ENCODE results near the gene STEAP1B.
A peak's percentile ranks its signal among the peaks of the same experiment; 100 is the strongest.
"Not testable (repeated sequence)": the region's sequence is repeated elsewhere in the genome, so short reads cannot be mapped to it uniquely, and the experiment has no call there.

STEAP1B gene

DNA sequence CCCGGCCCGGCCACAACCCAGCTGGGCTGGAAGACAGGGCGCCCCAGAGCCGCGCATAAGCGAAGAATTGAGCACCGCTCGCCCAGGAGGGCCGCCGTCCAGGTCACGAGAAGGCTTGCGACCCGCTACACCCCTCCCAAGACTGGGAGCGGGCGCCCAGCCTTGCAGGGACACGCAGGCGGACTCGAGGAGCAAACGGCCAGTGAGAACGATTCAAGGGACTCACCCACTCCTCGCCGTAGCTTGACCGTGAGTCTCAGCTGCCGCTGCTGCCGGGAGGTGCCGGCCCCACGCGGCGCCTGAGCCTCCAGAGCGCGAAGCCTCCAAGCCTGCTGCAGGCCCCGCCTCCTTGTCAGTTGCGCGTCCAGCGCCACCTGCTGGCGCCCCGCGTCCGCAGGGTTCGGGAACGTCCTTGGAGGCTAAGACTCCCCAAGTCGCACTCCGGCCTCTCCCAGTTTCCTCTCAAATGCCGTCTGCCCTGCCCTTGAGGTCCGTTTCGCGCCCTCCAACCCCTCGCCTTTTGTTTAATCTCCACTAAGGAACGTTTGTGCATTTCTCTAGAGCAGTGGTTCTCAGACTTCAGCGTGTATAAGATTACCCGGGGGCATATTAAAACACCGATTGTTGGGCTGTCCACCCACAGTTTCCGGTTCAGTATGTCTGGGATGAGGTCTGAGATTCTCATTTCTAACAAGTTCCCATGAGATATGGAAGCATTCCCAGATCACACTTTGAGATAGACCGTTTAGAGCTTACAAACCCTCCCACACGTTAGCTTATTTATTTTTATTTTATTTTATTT, at the start of gene STEAP1B:
Gene STEAP1B (minus strand): TSS at position 301 of the 802 bp plus-strand sequence. CDS start 5,333 bp downstream, outside the sequence.
- peak; percentile 92 for DNase-seq

DNA sequence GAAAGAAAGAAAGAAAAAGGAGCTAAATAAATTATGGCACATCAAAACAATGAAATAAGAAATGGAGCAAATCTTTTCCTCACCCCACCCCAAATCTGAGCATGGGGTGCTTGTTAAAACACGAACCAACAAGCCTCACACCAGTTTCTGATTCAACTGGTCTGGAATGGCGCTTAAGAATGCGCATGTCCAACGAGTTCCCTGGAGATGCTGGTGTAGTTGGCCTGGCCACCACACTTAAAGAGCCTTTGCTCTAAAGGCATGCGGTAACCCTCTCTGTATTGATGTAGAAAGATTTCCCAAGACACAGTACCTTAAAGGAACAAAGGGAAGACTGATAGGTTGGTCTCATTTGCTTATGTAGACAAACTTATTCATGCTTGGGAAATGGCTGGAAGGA, 49.1 kb upstream of the STEAP1B start:
- no peak for DNase-seq

DNA sequence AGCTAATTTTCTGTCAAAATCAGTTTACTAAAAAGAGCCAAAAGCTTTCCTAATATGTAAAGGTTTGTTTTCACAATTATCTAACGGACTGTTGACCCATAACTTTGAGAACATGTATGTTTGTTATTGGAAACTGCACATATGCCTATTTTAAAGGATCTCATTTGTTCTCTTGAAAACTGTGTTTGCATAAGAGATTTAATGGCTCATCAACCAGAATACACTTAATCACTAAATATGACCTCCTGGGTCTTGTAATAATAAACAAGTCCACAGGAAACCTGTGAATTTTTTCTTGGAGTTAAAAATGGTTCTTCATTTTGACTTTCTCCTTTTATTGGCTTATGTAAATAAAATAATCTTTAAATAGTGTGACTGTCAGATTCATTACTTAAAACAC, 48.3 kb upstream of the STEAP1B start:
- no peak for DNase-seq

DNA sequence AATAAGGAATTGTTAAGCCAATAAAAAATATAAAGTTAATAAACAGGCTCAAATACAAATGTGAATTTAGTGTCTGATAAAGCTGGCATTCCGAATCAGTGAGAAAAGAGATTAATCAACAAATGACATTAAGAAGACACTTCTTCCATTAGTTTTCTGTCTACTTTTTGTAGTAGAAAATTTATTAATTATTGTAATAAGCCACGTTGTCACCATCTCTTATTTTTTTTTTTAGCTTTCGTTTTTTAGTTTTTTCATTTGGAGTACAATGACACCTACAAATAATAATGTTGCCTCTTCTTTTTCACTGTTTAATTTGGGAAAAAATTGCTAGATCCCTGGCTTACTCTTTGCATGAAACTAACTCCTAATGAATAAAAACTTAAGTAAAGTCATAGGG, 46.8 kb upstream of the STEAP1B start:
- DNase-seq = no peak

DNA sequence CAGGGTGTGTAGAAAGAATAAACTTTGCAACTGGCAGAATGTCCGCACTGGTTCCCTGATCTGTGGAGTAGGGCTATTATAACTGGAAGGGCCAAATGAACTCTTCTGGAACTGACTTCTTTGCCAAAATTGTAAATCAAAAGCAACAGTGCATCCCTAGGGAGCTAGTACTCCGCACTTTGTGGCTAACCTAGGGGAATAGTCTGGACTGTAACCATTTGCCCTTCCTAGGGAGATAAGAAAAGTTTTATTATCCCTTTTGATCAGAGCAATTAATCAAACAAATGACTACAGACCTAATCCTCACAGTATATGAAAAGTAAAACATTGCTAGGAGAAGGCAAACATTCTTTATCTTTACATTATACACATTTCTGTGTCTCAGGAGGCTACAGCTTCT, 45.5 kb upstream of the STEAP1B start:
- no peak for DNase-seq

DNA sequence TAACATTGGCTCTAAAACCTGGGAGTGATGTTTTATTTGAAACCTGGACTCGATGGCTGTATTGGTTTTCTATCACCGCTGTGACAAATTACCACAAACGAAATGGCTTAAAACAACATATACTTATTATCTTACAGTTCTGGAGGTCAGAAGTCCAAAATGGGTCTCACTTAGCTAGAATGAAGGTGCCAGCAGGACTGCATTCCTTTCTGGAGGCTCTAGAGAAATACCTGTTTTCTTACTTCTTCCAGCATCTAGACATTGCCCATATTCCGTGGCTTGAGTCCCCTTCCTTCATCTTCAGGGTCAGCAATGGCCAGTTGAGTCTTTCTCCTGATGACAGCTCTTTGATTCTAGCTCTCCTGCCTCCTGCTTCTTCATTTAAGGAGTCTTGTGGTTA, 44.3 kb upstream of the STEAP1B start:
- no peak for DNase-seq

DNA sequence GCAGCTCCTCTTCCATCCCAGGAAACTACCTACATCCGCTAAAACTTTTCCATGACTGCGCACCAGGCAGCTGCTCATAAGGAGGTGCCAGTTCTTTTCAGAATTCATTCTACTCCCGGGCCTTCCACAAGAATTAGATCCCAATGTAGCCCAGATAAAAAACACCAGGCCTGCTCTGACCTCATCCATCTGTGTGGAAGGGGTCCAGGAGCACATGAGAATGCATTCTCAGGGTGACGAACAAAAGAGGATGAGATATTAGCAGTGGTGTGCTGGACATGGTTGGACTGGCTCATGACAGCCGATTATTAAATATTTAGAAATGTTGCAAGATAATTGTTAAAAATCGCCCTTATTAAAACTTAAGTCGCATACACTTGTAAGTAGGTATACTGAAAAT, 43.2 kb upstream of the STEAP1B start:
- no peak for DNase-seq

DNA sequence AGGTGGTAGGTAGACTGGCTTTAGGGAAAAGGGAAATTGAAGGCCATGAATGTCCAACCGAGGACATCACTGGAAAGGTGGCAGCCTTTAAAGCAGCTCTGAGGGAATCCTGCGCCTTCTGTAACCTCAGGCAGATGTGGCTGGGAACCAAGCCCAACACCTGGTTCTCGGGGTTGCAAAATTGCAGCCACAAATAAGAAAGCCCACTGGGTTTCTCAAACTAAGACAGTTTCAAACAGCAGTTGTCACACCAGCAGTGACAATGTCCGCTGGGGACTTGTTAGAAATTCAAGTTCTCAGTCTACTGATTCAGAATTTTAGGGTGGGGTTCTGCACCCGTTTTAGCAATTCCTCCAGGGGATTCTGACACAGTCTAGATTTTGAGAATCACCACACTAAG, 42.7 kb upstream of the STEAP1B start:
- DNase-seq = no peak

DNA sequence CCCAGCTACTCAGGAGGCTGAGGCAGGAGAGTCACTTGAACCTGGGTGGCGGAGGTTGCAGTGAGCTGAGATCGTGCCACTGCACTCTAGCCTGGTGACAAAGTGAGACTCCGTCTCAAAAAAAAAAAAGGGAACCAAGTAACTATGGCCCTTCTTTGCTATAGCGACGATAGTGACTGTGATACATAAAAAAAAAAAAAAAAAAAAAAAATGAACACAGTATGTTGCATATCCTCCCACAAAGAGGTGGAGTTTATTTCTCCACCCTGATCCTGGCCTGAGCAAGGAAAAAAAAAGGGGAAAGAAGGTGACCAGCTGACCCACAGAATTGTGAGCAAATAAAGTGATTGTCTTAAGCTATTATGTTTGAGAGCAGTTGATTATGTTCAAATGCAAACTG, 42.3 kb upstream of the STEAP1B start:
- DNase-seq = no peak

DNA sequence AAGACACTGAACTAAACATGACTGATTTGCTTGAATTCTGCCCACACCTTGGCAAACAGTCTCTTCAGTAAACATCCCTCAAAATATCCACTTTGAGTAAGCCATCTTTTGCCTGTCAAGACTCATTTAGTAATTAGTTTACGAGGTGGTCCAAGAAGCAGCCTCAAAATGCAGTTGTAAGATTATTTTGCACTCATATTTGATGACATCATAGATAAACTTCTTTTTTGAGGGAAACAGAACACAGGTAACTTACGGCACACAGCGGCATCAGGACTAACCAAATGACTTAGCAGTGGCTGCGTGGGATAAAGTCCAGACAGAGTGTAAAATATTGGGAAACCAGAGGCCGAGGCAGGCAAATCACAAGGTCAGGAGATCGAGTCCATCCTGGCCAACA, 41.8 kb upstream of the STEAP1B start:
- DNase-seq = no peak

DNA sequence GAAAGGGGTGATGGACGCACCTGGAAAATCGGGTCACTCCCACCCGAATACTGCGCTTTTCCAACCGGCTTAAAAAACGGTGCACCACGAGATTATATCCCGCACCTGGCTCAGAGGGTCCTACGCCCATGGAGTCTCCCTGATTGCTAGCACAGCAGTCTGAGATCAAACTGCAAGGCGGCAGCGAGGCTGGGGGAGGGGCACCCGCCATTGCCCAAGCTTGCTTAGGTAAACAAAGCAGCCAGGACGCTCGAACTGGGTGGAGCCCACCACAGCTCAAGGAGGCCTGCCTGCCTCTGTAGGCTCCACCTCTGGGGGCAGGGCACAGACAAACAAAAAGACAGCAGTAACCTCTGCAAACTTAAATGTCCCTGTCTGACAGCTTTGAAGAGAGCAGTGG, 28.5 kb upstream of the STEAP1B start:
- DNase-seq = not testable (repeated sequence)

DNA sequence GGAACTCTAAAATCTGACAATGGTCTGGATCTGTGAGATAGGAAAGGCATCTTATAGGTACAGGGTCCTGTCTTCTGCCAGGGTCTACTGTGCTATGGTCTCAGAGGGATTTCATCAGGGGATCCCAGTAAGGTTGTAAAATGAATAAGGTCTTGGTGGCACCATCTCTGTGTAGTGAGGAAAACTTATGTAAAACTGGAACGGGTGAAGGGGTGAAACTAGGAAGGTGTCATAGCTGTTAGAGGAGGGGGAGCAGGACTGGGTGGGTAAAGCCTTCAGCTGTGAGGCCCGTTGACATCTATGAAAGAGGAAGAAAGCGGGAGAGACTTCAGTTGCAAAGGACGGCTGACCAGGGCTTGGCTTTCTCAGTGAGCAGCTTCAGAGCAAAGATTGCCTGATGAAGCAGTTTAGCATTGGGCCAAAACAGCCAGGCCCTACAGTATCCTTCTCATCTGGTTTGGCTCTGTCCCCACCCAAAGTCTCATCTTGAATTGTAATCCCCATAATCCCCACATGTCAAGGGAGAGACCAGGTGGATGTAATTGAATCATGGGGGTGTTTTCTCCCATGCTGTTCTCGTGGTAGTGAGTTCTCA, 24.5 kb upstream of the STEAP1B start:
- DNase-seq = not testable (repeated sequence)

DNA sequence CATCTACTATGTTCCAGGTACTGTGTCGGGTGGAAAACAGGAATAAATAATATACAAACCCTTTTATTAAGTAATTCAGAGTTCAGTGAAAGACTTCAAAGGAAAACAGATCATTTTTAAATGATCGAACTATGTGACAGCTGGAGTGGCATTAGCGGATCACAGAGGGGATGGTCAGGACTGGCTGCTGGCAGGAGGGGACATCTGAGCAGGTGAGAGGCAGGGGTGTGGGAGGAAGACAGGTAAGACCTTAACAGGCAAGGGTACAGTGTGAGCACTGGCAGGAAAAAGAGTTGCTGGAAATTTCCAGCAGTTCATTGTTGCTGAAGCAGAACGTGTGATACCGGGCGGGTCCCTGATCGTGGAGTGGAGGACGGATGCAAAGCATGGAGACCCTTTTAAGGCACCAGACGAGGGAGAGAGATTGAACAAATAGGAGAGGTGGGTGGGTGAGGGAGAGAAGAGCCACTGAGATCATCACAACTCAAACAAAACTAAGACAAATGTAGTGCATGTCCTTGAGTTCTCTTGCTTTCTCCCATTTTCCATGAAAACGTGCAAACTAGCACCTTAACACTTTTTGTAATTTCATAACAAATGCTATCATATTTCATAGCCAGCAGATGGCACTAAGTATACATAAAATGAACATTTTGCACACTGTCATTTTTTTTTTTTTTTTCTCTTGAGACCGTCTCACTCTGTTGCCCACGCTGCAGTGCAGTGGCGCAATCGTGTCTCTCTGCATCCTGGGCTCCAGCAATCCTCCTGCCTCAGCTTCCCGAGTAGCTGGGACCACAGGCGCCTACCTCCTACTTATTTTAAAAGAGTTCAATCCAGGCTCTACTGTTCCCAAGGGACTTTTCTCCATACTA, 23.7 kb upstream of the STEAP1B start:
- DNase-seq = not testable (repeated sequence)

DNA sequence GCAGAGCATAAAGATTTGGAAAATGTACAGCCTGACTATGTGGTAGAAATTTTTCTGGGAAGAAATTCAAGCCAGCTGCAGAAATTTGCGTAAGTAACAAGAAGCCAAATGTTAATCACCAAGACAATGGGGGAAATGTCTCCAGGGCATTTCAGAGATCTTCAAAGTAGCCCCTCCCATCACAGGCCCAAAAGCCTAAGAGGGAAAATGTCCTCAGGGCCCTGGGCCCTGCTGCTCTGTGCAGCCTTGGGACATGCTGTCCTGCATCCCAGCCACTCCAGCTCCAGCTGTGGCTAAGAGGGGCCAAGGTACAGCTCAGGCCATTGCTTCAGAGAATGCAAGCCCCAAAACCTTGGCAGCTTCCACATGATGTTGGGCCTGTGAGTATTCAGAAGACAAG, 19.6 kb upstream of the STEAP1B start:
- DNase-seq = not testable (repeated sequence)

DNA sequence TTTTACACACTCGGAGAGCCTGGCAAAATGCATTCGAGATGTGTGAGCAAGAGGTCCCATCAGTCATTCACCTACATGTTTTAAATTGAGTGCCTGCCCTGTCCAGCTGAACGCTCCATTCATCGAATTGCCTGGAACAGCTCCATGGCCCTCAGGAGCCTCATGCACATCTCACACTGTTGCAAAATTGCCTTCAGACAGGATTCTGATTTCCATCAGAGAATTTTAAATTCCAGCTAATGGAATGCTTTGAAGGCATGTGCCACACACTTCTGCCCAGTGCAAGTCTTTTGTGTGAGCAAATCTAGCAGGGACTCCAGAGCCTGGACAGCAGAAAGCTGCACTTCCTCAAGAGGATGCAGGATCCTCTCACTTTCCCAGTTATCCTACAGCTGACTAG, 17.0 kb upstream of the STEAP1B start:
- DNase-seq = not testable (repeated sequence)

DNA sequence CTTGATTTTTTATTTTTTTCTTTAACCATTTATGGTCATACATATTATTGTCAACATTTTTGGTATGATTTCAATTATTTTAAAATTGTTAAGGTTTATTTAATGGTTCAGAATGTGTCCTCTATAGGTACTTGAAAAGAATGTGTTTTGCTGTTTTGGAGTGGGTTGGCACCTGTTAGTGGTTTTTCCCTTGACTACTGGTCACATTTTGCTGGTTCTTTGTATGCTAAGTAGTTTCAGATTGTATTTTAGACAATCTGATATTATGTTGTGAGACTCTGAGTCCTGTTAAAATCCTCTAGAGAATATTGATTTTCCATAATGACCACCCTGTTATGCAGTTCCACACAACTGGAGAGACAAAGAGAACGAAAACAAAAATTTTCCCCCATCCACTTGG, 15.0 kb upstream of the STEAP1B start:
- DNase-seq = not testable (repeated sequence)

DNA sequence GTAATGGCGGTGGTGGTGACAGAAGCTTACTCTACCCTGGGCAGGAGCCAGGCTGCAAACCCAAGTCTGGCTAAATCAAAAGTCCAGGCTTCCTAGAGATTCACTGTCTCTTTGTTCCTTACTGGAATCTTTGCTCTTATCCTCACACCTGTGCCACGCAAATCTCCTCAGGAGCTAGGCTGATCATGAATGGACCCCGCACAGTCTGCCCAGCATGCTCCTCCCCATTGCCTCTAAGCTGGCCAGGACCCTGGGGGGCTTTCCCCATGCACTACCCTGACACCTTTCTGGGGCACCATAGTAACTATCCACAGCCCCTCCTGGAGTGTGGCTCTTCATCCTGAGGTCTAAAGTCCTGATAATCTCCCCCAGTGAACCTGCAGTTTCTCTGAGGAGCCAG, 7.3 kb upstream of the STEAP1B start:
- DNase-seq = not testable (repeated sequence)

DNA sequence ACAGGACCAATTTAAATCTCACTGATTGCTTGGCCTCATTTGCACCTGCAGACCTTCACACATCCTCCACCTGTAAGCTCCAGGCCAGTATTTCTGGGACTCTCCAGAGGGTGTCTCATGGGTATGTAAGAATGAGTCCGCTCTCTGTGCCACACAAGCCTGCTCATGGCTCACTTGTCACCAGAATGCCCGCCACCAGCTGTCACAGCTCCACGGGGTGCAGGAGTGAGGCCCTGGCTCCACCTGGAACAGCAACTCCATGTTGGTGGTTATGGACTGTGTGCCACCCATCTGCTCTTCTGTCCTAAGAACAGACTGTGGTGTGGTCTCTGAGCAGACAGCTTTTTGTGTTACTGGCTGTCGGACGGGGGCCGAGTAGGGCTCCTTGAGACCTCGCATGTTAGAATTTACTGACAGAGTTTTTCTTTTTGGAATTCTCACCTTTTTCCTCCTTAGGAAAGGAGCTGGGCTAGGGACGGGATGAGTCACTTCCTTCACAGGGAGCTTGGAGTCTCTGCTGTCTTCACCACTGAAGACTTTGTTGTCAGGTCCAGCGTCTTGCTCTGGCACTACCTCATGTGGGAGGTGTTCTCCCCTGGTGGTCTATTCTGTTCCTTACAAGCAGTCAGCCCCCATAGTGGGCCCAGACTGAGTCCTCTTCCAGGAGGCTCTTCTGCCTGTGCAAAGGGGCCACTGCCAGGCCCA, 6.5 kb upstream of the STEAP1B start:
- DNase-seq = not testable (repeated sequence)

DNA sequence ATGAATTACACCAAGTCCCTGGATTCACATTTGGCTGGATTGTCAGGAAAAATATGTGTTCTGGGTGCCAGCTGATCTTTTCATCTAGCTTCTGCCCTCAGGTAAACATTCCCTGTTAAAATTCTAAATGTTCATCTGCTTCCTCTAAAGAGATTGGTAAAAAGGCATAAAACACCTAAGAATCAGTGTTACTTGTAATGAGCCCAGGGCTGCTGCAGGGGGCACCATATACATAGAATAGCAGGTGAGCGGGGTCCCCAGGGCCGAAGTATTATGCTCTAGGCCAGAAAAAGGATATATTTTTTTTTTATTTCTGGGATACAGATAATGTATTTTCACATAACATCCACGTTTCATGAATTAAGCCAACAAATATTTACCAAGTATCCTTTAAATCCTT, 4.5 kb upstream of the STEAP1B start:
- DNase-seq = not testable (repeated sequence)

DNA sequence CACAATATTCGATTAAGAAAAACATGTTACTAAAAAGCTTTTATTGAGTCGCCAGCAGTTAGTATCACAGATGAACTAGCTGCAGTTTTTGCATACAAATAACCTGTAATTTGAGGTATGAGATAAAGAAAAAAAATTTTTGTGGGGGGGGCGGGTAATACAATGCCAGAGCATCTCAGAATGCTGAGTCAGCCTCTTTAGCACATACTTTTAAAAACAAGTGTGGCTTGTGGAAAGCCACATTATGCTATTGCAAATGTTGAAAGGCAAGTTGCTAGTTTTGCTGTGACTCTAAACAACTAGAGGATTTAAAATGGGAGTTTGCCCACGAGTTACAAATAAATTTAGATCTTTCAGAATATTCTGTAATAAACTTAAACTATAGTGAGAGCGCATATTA, 2.1 kb upstream of the STEAP1B start:
- DNase-seq = not testable (repeated sequence)

DNA sequence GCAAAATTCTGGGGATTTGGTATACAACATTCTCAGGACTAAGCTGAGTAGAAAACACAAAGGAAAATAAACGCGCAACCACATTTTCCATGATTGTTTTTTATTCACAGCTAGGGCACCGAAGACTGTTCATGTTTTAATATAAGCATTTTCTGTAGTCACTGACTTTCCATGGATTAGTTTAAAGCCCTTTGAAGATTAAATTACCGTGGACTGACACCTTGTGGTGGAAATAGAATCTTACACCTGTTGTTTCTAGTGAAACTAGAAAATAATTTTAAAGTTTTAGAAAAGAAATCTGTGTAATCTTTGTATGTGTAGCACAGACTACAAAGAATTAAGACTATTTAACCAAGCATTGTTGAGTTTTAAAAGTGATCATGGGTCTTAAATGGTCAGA, 1.3 kb upstream of the STEAP1B start:
- DNase-seq = not testable (repeated sequence)

DNA sequence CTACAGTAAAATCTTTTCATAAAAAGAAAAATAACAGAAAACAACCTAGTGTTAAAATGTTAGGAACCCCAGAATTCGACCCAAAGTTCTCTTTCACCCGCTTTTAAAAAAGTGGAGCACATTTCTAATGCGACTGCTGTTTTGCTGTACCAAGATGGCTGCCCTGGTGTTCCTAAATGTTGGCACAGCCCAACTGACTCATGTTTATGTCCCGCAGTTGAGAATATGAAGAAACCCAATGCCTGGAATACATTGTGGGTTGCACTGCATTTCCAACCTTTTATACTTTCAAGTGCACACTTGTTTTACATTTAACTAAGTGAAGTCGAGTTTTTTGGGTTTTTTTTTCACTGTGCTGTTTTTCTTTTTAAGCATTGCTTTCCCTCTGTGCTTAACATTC, 944 bp downstream of the STEAP1B start:
- no peak for DNase-seq

DNA sequence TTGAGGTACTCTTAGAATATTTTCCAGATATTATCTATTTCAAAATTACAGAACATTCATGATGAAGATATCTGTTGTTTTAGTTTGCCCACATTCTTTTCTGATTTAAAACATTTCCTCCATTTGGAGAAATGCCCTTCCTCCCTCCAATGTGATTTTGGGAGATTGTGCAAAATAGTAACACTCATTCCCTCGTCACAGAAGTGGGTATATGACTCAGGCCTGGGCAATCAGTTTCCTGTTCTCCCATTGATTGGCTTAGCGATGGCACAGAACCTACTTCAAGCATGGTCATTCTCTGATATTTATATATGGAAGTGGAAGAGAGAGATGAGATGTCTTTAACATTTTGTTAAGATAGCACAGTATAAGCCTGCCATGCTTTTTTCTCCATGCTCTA, 3.1 kb downstream of the STEAP1B start:
- not testable (repeated sequence) for DNase-seq
